Stimulated activated CD4-positive, alpha-beta T cell treated with anti-CD3 and anti-CD28 coated beads, Interleukin-1b, Interleukin-23, amount 100 ng/mL, for 24 hours (primary cell): ENCODE measurements around the gene RAB34.
"Not testable (repeated sequence)": the region's sequence is repeated elsewhere in the genome, so short reads cannot be mapped to it uniquely, and the experiment has no call there.

Experiments used
- DNase-seq, 4 experiments: peaks; one replicate each; pipeline ENCODE4 v3.0.0-alpha.2; 2020; ENCODE audit warnings: low read depth in 4 of 4, low spot score in 1 of 4

The RAB34 gene

GRCh38 chr17:28746611-28747050 lies 29.0 kb upstream of the RAB34 start:
- DNase-seq = no peak

GRCh38 chr17:28745786-28746411 lies 28.2 kb upstream of the RAB34 start:
- no peak for DNase-seq

GRCh38 chr17:28744972-28745785 lies 27.5 kb upstream of the RAB34 start:
- DNase-seq = no peak

GRCh38 chr17:28744104-28744971 lies 26.7 kb upstream of the RAB34 start:
- peak in 2 of 4 experiments; percentile 43 to 64 for DNase-seq

GRCh38 chr17:28743243-28744103 lies 25.8 kb upstream of the RAB34 start, which contains the start of gene TRAF4:
Gene TRAF4, plus strand, starts transcription at chr17:28744011. Its CDS starts 102 bp downstream, at chr17:28744113.
- peak in 2 of 4 experiments; percentile 65 to 80 for DNase-seq

GRCh38 chr17:28741358-28742349 lies 24.0 kb upstream of the RAB34 start:
- no peak for DNase-seq

GRCh38 chr17:28740406-28741357 lies 23.0 kb upstream of the RAB34 start:
- DNase-seq = no peak

GRCh38 chr17:28738680-28739384 lies 21.2 kb upstream of the RAB34 start:
- no peak for DNase-seq

- DNase-seq = no peak
Observed at GRCh38 chr17:28737770-28738679, 20.4 kb upstream of the RAB34 start.

- DNase-seq = no peak
Observed at GRCh38 chr17:28737316-28737715, 19.6 kb upstream of the RAB34 start.

- DNase-seq = not testable (repeated sequence)
Observed at GRCh38 chr17:28735913-28736769, 18.5 kb upstream of the RAB34 start.

- DNase-seq = no peak
Observed at GRCh38 chr17:28735242-28735722, 17.6 kb upstream of the RAB34 start.

- no peak for DNase-seq
Observed at GRCh38 chr17:28734712-28735241, 17.1 kb upstream of the RAB34 start.

- no peak for DNase-seq
Observed at GRCh38 chr17:28733346-28733745, 15.7 kb upstream of the RAB34 start.

GRCh38 chr17:28729950-28730330 lies 12.3 kb upstream of the RAB34 start:
- DNase-seq = no peak
